ENCODE results near the gene ATP7B.
"Not testable (repeated sequence)": the region's sequence is repeated elsewhere in the genome, so short reads cannot be mapped to it uniquely, and the experiment has no call there.

The ATP7B gene

DNA sequence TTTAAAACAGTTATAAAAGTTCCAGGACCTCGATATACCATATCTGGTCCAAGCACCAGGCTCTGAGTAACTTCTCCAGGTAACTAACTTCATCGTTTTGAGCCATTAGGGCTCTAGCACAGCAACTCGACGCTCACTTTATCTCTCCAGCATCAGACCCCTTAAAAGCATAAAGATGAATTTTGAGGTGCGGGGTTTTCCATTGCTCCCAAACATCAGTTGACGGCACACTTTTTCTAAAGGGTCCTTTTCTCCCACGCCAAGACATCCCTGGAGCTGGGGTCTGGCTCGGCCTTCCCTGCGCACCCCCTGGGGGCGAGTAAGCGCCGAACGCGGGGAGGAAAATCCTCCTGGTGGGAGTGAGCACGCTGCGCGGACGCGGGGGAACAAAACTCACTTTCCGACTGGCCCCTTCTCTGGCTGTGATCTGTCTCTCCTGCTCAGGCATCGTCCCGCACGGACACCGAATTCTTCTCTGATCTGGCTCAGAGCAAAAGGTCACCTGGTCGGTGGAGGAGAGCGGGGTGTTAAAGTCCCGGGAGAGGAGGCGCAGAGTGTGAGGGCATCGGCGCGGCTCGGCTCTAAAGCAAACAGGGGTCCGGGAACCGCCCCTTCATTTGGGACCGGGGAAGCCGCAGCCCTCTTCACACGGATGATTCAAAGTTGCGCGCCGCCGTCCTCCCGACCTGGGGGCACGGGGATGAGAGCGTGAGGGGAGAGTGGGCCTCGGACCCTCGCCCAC is at the start of gene ATP7B:
TSS of gene ATP7B (minus strand) at position 561 of the 742 bp plus-strand sequence. CDS start at position 448, 113 bp downstream.
- DNase-seq (ENCODE audit: low read depth in 2 of 2) = peak; percentile 1 to 7

DNA sequence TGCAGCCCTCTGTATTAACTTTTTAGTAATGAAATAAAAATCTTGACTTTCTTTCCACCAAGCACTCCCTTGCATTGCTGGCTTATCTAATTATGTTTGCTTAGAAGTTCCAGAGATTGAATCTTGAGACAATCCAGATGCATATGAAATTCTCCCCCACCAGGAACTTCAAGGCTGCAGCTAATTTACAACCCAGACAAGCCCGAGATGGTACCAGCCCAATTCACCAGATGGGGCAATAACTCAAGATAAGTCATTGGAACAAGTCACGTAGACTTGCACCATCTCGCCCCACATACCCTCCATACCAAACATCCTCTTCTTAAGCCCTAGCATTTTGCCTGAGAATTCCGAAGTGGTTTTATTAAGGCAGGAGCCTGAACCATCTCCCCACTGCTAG is 42.2 kb upstream of the ATP7B start:
- DNase-seq (ENCODE audit: low read depth in 2 of 2) = no peak

GRCh38 chr13:52051400-52051799 is 40.1 kb upstream of the ATP7B start:
- DNase-seq (ENCODE audit: low read depth in 2 of 2) = no peak

DNA sequence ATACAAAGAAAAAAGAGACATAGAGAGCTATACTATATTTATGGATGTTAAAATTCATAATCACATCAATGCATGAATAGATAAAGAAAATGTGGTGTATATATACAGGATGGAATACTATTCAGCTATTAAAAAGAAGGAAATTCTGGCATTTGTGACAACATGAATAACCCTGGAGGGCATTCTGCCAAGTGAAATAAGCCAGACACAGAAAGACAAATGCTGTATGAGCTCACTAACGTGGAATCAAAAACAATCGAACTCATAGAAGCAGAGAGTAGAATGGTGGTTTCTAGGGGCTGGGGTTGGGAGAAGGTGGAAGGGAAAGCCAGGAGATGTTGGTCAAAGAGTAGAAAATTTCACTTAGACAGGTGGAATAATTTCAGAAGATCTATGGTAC is 37.3 kb upstream of the ATP7B start:
- DNase-seq (ENCODE audit: low read depth in 2 of 2) = no peak

- no peak for DNase-seq (ENCODE audit: low read depth in 2 of 2)
These were observed 36.2 kb upstream of the ATP7B start for GRCh38 chr13:52047463-52047862.

- DNase-seq (ENCODE audit: low read depth in 2 of 2) = no peak
These were observed 32.4 kb upstream of the ATP7B start for GRCh38 chr13:52043675-52044074.

- no peak for DNase-seq (ENCODE audit: low read depth in 2 of 2)
These were observed 24.8 kb upstream of the ATP7B start for GRCh38 chr13:52036037-52036436.

DNA sequence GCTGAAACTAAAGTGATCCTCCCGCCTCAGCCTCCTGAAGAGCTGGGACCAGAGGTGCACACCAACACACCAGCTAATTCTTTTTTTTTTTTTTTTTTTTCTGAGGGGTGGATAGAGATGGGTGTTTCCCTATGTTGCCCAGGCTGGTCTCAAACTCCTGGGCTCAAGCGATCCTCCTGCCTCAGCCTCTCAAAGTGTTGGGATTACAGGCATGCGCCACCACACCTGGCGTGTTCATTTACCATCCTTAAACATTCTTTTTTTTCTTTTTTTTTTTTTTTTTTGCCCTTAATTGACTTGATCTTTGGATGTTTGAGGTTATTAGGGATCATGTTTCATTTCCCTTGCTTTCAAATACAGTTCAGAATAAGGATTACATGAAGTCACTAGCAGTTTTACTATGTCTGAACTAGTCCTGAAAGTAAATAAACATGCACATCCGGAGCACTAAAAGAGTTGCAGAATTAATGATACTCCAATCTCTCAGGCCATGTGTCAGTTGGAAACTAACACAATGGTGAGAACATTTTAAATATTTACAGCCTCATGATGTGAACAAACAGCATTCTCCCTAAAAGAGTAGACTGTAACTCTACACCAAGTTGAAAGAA is 23.5 kb upstream of the ATP7B start:
- DNase-seq (ENCODE audit: low read depth in 2 of 2) = no peak

DNA sequence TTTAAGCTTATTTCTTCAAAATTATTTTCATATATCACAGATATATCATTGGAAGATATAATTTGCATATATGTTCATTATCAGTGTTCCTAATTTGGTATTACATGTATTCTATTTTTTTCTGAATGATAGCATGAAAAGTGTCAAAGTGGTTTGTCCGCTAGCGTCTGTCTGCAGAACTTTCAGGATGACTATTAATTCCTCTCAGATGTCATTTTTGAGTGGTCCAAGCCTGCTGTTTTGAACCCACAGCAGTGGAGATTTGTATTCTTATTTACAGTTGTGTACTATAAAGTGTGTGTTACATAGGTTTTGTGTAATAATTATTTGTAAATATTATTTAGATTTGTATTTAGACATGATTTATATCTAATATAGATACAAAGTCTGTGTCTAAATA is 21.8 kb upstream of the ATP7B start:
- no peak for DNase-seq (ENCODE audit: low read depth in 2 of 2)

GRCh38 chr13:52030401-52030800 is 19.2 kb upstream of the ATP7B start:
- DNase-seq (ENCODE audit: low read depth in 2 of 2) = not testable (repeated sequence)

DNA sequence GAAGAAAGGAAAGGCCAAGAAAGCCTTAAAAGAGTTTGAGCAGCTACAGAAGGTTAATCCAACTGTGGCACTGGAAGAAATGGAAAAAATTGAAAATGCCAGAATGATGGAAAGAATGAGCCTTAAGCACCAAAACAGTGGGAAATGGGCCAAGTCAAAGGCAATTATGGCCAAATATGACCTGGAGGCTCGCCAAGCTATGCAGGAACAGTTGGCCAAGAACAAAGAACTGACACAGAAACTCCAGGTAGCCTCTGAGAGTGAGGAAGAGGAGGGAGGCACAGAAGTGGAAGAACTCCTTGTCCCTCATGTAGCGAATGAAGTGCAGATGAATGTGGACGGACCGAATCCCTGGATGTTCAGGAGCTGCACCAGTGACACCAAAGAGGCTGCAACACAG is 18.3 kb upstream of the ATP7B start:
- DNase-seq (ENCODE audit: low read depth in 2 of 2) = no peak

DNA sequence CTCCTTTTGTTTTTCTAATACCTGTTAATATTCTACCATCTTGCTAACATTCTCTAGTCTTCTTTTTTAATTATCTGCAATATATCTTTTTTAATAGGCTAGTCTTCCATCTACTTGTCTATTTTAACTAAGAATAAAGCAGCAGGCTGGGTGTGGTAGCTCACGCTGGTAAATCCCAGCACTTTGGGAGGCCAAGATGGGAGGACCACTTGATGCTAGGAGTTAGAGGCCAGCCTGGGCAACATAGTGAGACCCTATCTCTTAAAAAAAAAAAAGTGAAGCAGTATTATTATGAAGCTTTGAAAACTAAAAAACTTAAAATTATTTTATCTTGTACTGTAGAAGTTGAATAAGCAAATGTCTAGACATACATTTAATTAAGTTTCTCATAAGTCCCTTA is 16.6 kb upstream of the ATP7B start:
- DNase-seq (ENCODE audit: low read depth in 2 of 2) = no peak

DNA sequence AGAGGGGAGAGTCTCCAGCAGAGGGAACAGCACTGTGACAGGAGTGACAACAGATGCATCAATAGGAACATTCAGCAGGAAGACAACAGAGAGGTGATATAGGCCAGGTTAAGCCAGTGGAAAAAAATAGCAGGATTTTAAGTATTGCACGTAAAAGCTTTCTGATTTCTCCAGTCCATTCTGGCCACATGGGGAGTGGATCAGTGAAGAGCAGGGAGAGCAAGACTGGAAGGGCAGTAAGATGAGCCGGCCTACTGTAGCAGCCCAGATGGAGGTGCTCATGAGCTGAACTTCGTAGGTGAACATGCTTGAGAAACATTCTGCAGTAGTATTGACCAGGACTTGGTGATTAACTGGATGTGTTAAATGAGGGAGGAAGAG is 15.0 kb upstream of the ATP7B start:
- no peak for DNase-seq (ENCODE audit: low read depth in 2 of 2)

DNA sequence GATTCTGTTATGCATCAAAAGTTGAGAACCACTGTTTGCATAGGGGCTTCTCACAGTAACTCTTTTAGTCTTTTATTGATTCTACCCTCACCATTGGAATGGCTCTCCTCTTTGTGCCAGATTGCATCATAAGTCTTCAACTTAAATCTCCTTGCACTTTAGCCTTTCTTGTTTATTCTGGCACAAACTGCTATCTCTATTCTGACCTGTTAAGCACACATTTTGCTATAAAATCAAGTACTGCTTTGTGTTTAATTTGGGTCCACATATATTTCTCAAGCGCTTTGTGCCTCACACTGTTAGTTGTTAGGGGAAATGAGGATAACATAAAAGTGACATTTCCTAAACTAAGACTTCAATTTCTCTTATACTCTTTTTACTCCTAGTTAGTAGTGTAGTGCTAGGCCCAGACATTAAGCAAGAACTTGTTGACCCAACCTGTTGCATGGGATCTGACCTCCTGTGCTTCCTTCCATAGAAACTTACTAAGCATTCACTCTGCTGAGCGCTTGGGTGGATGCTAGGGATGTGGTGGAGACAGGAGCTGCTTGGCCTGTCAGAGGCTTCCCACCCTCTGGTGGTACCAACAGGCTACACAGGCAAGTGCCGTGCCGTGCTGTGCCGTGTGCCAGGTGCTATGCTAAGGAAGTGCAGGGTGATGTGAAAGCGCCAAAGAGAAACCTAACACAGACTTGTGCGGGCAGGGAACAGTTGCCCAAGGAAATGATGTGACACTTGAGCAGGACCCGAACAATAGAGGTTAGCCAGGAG is 14.4 kb upstream of the ATP7B start:
- DNase-seq (ENCODE audit: low read depth in 2 of 2) = no peak

DNA sequence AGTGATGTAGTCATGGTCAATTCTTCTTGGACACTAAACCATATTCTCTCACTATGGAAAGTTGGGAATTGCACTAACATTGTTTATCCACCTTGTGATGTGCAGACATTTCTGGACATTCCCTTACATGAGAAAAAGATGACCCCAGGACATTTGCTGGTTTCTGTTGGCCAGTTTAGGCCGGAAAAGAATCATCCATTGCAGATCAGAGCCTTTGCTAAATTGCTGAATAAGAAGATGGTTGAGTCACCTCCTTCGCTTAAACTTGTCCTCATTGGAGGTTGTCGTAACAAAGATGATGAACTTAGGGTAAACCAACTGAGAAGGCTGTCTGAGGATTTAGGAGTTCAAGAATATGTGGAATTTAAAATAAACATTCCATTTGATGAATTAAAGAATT is 13.2 kb upstream of the ATP7B start, which contains the start of gene UTP14C:
TSS of gene UTP14C (plus strand) at position 211 of the 400 bp plus-strand sequence. CDS start 4,114 bp downstream, outside the sequence.
- no peak for DNase-seq (ENCODE audit: low read depth in 2 of 2)

DNA sequence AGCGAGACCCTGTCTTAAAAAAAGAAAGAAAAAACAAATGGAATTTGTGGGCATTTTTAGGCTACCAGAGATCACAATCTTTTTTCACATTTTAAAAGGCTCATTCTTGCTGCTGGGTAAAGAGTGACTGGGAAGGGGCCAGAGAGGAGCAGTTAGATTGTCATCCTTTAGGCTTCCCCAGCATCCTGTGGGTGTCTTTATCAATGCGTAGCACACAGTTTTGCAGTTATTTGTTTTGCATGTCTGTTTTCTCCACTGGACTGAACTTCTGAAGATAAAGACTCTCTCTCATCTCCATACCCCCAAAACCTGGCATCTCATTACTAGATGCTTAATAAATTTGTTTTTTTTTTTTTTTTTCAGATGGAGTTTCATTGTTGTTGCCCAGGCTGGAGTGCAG is 11.1 kb upstream of the ATP7B start:
- DNase-seq (ENCODE audit: low read depth in 2 of 2) = no peak

GRCh38 chr13:52020191-52020590 is 8.9 kb upstream of the ATP7B start:
- no peak for DNase-seq (ENCODE audit: low read depth in 2 of 2)

DNA sequence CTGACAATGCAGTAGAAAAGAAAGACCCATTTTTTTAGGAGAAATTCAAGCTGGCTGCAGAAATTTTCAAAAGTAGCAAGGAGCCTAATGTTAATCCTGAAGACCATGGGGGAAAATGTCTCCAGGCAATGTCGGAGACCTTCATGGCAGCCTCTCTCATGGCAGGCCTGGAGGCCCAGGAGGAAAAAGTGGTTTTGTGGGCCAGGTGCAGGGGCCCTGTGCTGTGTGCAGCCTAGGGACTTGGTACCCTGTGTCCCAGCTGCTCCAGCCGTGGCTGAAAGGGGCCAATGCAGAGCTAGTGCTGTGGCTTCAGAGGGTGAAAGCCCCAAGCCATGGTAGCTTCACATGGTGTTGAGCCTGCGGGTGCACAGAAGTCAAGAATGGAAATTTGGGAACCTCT is 5.0 kb upstream of the ATP7B start:
- DNase-seq (ENCODE audit: low read depth in 2 of 2) = no peak

- no peak for DNase-seq (ENCODE audit: low read depth in 2 of 2)
These were observed 1.2 kb upstream of the ATP7B start for GRCh38 chr13:52012512-52012836.

DNA sequence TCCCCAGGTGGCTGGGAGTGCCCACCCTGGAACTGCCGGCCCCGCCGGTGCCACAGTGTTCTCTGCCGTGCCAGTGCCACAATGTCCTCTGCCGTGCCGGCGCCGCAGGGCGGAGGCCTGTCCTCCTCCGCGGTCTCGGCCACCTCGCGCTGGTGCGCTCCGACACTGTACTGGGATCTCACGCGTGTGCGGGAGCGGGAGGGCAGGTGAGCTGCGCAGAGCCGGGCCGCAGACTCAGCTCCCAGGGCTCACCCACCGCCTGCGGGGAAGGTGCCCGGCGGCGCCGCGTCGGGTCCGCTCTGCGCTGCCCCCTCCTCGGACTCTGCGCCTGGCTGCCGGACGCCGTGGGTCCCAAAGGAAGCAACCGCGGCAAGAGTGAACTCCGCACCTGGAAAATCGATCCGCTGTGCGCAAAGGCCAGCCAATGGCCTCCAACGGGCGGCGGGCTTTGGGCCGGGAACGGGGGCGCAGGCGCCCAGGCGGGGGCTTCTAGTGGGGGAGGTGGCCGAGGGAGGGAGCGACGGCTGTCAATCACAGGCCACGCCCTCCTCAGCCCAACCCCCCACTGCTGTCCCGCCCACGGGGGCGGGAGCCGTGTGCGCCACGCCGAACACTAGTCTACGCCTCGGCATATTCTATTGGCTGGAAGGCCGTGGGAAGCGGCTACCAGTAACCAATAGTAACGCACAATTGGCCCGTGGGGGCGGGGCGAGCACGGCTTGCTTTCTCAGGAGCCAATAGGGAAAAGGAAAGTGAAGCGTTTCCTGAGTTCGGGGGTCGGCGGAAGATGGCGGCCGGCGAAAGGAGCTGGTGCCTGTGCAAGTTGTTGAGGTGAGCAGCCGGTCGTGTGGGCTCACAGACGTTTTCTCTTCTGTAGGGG is 622 bp upstream of the ATP7B start, which contains the start of gene ALG11:
TSS of gene ALG11 (plus strand) at position 767 of the 880 bp plus-strand sequence. CDS start at position 788, 21 bp downstream.
- peak; percentile 99 to 100 for DNase-seq (ENCODE audit: low read depth in 2 of 2)

GRCh38 chr13:52009946-52010345 is 1.3 kb downstream of the ATP7B start:
- DNase-seq (ENCODE audit: low read depth in 2 of 2) = no peak

Measured in stimulated activated CD8-positive, alpha-beta memory T cell treated with anti-CD3 and anti-CD28 coated beads, Interleukin-2, amount 100 ng/mL, for 1 hour (primary cell).